Ovary (tissue), 9 donors: ENCODE data around the gene FAS. TPM values are rescaled to one million over a fixed set of nuclear protein-coding genes. Genes with fewer than 3 reads are reported as not detected.

Experiments used
- DNase-seq, 5 donors: peaks; one replicate each; pipeline ENCODE4 v3.0.0-alpha.2; 2019 to 2020
- H3K27ac ChIP-seq, 2 donors: fragments of 200-600 bp; one replicate each; pipeline versions ENCODE4 v1.5.1 to v1.8.0; 2019 to 2022
- H3K27me3 ChIP-seq: fragments of 200-600 bp; one replicate; pipeline ENCODE4 v1.8.0; 2022
- H3K36me3 ChIP-seq: fragments of 200-600 bp; sonication (generic); one replicate; pipeline ENCODE4 v1.5.1; 2019
- H3K4me1 ChIP-seq: one replicate; pipeline ENCODE4 v1.8.1; 2013; ENCODE audit warnings: mild to moderate bottlenecking, moderate library complexity; ENCODE audit not compliant: insufficient read depth
- H3K4me3 ChIP-seq: fragments of 200-600 bp; sonication (generic); one replicate; pipeline ENCODE4 v1.5.1; 2017
- H3K9me3 ChIP-seq, 2 donors: fragments of 200-600 bp in 1 of 2; sonication (generic) in 1 of 2; one replicate each; pipeline versions ENCODE4 v1.5.1 to v1.8.1; 2013 to 2019; ENCODE audit warnings: mild to moderate bottlenecking in 1 of 2, moderate library complexity in 1 of 2
- CTCF ChIP-seq, 3 donors: fragments of 450-650 bp in 2 of 3; fragments of 200-600 bp in 1 of 3; IDR thresholded peaks; one replicate each; pipeline versions ENCODE4 v1.5.1 to v1.8.0; 2016 to 2022; ENCODE audit warnings: antibody characterized with exemption in 3 of 3, mild to moderate bottlenecking in 1 of 3
- EP300 ChIP-seq: sonication (generic); formaldehyde crosslinking; IDR thresholded peaks from one replicate; pipeline ENCODE4 v1.6.1; 2017; ENCODE audit warnings: antibody characterized with exemption
- POLR2A ChIP-seq: fragments of 450-650 bp; IDR thresholded peaks from one replicate; pipeline ENCODE4 v1.6.1; 2017; ENCODE audit warnings: antibody characterized with exemption, mild to moderate bottlenecking, moderate library complexity
- WGBS, 3 donors: extraction: QIAGEN DNeasy Blood & Tissue Kit in 1 of 3; methylation state at CpG; one replicate each; pipeline versions ENCODE4 v1.1.5 to v1.1.7; 2013 to 2017; 5-methylcytosine and 5-hydroxymethylcytosine counted together
- intact Hi-C, 4 donors: fragments of 100-400 bp; cut with DNase I; formaldehyde crosslinking; loops; one replicate each; pipeline versions ENCODE4 v1.11.0 to v1.15.1; 2022 to 2023
- polyA plus RNA-seq, 2 donors: library from polyadenylated mRNA; stranded (reverse); fragments of 200-250 nt in 1 of 2; fragments of 350-450 nt in 1 of 2; fragmentation: Illumina TruSeq in 1 of 2; extraction: RNeasy Lipid Tissue Mini Kit (QIAGEN cat#74804) in 1 of 2; gene quantifications; one replicate each; pipeline ENCODE4 v1.2.3, GENCODE V29; 2013 to 2014
- total RNA-seq, 7 donors: library from RNA; depleted of rRNA in 2 of 7; stranded (reverse); fragments of >200 nt in 2 of 7; fragmentation: NEBNext Ultra II Directional in 3 of 7; extraction: Animal tissue kit (Norgen Biotek cat#: 25700) in 3 of 7; gene quantifications; one replicate each; pipeline versions ENCODE4 v1.1.0 to v1.2.4, GENCODE V29; 2016 to 2023
- donor health status: DM: no; HTN: no; CAD: no; lungs with moderate emphysema.
- donor health status: DM: no; HTN: no; CAD: no.
- donor health status: Bipolar disorder and iron deficiency.
- donor health status: DM: yes; HTN: yes; CAD: no.
- donor health status: DM: no; HTN: no; CAD: no.
- donor health status: DM: yes; HTN: yes; CAD: no.

Gene FAS
- total and polyA plus RNA-seq, 9 donors, result 33.1 to 75.9 (median 43.5) TPM

GRCh38 chr10:88952647-88953111 is 37.9 kb upstream of the FAS start, which contains the start of gene ACTA2:
TSS of gene ACTA2 (minus strand) at chr10:88952773. CDS start at chr10:88948930, 3,843 bp downstream.
- intact Hi-C loops, result no loop called here
- Histone ChIP-seq H3K27ac (peak within 1 kb of the TSS; percentile 38 to 70), H3K4me3 (peak within 1 kb of the TSS; percentile 50), H3K36me3 (no peaks in the 10 kb centered on the region), H3K9me3 (no peaks in the 10 kb centered on the region), H3K27me3 (no peaks in the 10 kb centered on the region), H3K4me1 (peaks cover 12% of the 10 kb centered on the region)
- TF ChIP-seq EP300, result no peak
- no peak for TF ChIP-seq CTCF (IDR thresholded peaks at IDR 0.05)
- no peak for TF ChIP-seq POLR2A
- 7 to 13% (median 9%) methylated on average over 8 of the region's 8 CpGs for WGBS, 3 donors
- DNase-seq, result peak; percentile 57 to 80 (median 69)

- TF ChIP-seq EP300 (no peak), CTCF (IDR thresholded peaks at IDR 0.05) (no peak), POLR2A (no peak)
- intact Hi-C loops, result no loop called here
- no peaks in the 10 kb centered on the region for H3K27me3 ChIP-seq
- no peak for DNase-seq
- WGBS, 3 donors, result 70 to 81% (median 77%) methylated on average over 5 of the region's 5 CpGs
- peak overlapping the region; percentile 24 to 70 for H3K27ac ChIP-seq
- H3K36me3 ChIP-seq, result no peaks in the 10 kb centered on the region
- H3K4me3 ChIP-seq, result no peak overlapping the region
- peaks cover 11% of the 10 kb centered on the region for H3K4me1 ChIP-seq
- H3K9me3 ChIP-seq, result no peaks in the 10 kb centered on the region
Measured at GRCh38 chr10:88953662-88954061, 36.9 kb upstream of the FAS start.

- H3K4me3 ChIP-seq, result no peak overlapping the region
- peaks cover 8% of the 10 kb centered on the region for H3K4me1 ChIP-seq
- TF ChIP-seq EP300, result no peak
- no peak for DNase-seq
- H3K27ac ChIP-seq, result no peak overlapping the region
- no peaks in the 10 kb centered on the region for H3K27me3 ChIP-seq
- H3K36me3 ChIP-seq, result no peaks in the 10 kb centered on the region
- WGBS, 3 donors, result 56 to 79% (median 70%) methylated on average over 4 of the region's 4 CpGs
- intact Hi-C loops, result no loop called here
- H3K9me3 ChIP-seq, result no peaks in the 10 kb centered on the region
Measured at GRCh38 chr10:88954458-88955083, 36.0 kb upstream of the FAS start.

GRCh38 chr10:88957381-88957780 is 33.2 kb upstream of the FAS start:
- WGBS, 3 donors, result 79 to 94% (median 91%) methylated on average over 1 of the region's 1 CpG
- H3K36me3 ChIP-seq, result no peaks in the 10 kb centered on the region
- no peak overlapping the region for H3K27ac ChIP-seq
- H3K4me3 ChIP-seq, result no peak overlapping the region
- H3K4me1 ChIP-seq, result peaks cover 8% of the 10 kb centered on the region
- TF ChIP-seq CTCF (IDR thresholded peaks at IDR 0.05) (no peak), POLR2A (no peak), EP300 (no peak)
- no peaks in the 10 kb centered on the region for H3K27me3 ChIP-seq
- H3K9me3 ChIP-seq, result no peaks in the 10 kb centered on the region
- intact Hi-C loops, result no loop called here
- no peak for DNase-seq

- H3K36me3 ChIP-seq, result no peaks in the 10 kb centered on the region
- intact Hi-C loops, result no loop called here
- H3K4me1 ChIP-seq, result peaks cover 6% of the 10 kb centered on the region
- H3K9me3 ChIP-seq, result no peaks in the 10 kb centered on the region
- H3K4me3 ChIP-seq, result no peak overlapping the region
- H3K27me3 ChIP-seq, result no peaks in the 10 kb centered on the region
- DNase-seq, result no peak
- no peak overlapping the region for H3K27ac ChIP-seq
- no peak for TF ChIP-seq CTCF (IDR thresholded peaks at IDR 0.05)
- no peak for TF ChIP-seq EP300
- TF ChIP-seq POLR2A, result no peak
- 97 to 98% (median 98%) methylated on average over 6 of the region's 6 CpGs for WGBS, 3 donors
Measured at GRCh38 chr10:88958721-88959120, 31.9 kb upstream of the FAS start.
